Umbilical cord (tissue), 2 donors: ENCODE results near the gene TSPAN18. TPM values are rescaled to one million over a fixed set of nuclear protein-coding genes. Genes with fewer than 3 reads are reported as not detected.
A peak's percentile ranks its signal among the peaks of the same experiment; 100 is the strongest.

Experiments
- DNase-seq: peaks from one replicate; pipeline ENCODE4 v3.0.0-alpha.2; 2015; ENCODE audit warnings: low spot score
- total RNA-seq: library from RNA; depleted of rRNA; stranded (reverse); fragments of >200 nt; gene quantifications from one replicate; pipeline ENCODE4 v1.2.3, GENCODE V29; 2014; ENCODE audit warnings: low replicate concordance; ENCODE audit not compliant: insufficient read depth

Gene TSPAN18
- total RNA-seq, 1 donor from 2014 or later: 20.5 TPM

DNA sequence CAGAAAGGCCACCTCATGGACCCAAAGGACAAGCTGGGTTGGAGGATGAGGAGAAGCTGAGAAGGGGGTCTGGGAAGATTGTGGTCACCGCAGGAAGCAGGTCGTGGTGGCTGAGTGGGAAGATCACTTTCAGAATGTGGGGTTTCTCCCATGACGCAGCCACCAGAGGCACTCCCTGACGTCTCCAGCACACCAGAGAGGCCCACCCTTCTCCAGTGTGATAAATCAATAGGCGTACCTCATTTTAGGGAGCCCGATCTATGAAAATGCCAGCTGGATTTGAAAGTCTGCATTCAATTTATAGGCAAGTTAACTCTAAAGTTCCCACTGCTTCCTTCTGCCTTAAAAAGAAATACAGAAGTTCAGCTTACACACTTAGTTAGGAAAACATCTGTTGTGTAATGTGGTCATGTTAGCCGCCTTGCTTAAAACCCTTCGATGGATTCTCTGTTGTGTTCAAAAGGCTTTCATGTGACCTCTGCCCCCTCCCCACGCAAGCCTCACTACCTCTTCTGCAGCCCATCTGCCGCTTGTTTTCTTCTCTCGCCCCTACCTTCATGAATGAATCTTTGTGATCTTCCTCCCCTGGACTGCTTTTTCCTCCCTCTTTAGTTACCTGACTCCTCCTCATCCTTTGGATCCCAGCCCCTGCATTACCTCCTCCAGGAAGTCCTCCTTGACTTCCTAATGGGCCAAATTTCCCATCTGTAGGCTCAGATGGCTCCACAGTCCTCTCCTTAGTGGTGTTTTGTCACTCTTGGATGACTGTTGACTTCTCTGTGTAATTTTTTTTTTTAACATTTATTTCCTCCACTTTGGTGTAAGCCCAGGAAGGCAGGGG lies 10.7 kb downstream of the TSPAN18 start:
- DNase-seq: no peak

DNA sequence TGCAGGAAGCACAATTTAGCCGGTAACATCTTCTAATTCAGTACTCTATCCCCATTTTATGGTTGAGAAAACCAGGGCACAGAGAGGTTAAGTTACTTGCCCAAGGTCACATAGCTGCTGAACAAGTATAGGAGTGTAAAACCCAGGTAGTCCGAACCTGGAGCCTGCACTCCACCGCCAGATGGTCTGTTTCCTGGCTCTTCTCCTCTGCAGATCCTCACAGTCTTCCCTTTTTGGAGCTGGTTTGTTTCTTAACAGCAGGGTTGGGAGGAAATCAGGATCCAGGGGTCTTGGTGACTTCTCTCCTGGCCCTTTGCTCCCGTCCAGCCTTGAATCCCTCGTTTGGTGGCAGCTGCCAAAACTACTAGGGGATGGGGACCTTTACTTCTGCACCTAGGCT lies 12.0 kb downstream of the TSPAN18 start:
- DNase-seq: no peak

DNA sequence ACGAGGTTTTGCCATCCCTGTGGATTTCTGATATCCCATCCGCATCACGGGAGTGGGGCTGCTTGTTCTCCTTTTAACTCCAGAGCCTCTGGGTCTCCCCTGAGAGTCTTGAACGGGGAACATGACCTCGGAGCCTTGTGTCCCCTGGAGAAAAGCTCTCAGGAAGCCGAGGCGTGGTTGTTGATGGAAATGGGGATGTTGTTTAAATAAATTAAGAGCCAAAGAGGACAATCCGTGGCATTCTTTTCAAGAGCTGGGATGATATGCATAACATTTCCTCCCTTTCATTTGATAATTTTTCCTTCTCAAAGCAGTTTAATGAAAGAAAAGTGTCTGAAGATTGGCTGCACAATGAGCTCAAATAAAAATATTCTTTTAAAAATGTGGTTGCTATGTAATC lies 14.2 kb downstream of the TSPAN18 start:
- no peak for DNase-seq

DNA sequence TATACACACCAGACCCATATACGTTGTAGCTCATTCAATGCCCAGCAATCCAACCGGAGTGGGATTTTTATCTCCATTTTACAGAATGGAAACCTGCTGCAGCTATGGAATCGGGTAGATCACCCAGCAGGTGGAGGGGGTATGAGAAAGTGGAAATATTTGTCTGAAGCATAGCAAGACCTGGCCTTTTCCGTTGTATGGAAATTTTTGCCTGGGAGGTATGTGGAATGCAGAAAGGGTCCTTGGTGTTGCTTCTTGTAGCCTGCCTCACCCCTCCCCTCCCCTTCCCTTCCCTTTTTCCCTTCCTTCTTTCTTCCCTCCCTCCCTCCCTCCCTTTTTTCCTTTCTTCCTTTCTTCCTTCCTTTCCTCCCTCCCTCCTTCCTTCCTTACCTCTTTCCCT lies 15.2 kb downstream of the TSPAN18 start:
- DNase-seq: no peak

DNA sequence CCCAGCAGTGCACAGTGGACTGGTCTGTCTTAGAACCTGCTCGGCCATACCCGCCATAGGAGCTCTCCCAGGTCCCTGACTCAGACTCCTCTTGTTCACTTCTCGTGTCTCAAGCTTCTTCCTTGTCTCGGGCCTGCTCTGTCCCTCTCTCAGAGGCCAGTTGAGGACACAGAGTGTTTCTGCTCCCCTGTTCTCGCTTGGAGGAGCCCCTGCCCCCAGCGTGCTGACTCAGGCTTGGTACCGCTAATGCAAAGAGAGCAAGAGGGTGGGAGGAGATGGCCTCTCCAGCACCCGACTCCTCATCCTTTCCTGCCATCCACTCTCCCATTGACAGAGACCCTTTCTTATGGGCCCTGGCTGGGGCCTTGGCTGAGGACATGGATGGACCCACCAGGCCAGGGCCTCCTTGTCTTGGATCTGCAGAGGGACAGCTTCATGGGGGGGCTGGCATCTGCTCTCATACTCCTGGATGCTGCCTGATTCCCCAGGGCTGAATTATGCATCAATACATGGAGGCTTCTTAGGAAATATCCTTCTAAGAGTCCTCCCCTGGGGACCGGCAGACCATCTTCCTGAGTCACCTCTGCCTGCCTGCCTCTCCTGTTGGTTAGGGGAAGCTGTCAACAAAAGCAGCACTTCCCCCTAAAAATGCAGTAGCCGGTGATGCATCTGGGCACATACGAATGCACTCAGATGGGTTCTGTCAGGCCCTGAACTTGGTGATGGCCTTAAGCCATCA lies 15.9 kb downstream of the TSPAN18 start:
- no peak for DNase-seq

DNA sequence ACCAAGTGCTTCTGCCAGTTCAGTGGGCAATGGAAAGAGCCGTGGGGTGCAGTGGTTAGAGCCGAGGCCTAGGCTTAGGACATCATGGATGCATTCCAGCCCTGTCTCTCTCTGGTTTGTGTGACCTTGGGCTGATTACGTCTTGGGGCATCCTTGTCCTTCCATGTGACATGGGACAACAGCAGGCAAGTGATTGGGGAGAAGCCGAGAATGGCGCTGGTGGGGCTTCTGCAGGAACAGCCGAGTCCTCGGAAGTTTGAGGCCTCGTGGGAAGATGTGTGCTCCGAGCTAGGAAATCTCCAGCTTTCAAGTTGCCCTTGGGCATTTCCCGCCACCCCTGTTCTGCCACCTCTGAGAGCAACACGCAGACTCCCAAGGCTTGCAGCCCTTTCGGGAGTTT lies 16.6 kb downstream of the TSPAN18 start:
- no peak for DNase-seq

DNA sequence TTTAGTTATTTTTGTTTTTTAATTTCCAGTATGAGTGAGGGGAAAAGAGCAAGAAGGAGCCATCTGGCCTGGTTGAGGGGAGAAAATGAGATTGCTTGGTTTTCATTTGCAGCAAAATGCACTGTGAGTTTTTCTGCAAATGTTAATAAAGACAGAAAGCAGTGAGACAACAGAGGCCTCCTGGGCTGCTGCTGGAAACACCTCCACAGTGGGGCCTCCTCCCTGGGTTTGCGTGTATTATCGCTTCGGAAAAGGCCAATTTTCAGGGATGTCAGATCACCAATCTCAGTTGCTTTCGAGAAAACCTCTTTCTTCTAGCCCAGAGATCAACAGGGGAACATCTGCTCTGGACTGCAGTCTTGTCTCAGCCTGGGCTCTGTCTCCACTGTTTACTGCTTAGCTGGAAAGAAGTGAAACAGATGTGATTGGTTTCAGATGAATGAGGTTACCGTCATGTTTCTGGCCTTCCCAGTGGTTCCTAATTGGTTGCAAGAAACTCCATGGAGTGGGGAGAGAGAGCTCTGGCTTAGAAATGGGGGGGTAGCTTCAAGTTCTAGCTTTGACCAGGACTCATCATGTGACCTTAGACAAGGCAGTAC lies 17.3 kb downstream of the TSPAN18 start:
- DNase-seq: peak; percentile 83

DNA sequence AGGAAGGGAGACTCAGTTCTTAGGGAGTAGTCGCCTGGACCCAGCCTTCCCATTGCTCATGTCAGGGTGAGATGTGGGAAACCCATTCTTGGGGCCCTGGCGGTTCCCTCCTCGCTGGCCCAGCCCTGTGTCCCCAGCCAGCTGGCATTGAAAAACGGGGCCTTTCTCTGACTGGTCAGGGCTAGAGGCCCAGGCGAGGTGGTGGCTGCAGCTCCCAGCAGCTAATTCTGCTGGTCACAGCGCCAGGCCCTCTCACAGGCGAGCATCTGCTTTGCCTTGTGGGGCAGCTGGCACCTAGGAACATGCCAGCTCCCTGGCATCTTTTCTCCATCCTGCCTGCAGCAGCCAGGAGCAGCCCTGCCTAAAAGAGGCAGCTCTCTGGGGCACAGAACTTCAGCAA lies 20.1 kb downstream of the TSPAN18 start:
- DNase-seq: no peak

DNA sequence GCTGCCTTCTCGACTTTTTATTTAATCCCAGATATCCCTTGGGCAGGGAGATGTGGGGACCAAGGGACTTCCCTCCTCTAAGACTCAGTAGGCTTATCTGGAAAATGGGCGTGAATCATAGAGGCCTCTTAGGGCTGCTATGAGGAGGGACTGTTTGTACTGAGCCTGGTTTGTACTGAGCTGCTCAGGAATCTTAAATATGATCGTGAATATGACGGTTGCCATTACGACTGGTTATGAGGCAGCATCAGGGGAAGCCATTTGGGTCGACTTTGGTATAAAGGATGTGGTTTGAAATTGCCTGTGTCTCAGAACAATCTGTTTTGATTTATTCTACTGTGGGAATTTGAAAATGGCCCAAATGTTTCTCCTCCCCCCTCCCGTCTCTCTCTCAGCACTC lies 20.6 kb downstream of the TSPAN18 start:
- DNase-seq: peak; percentile 52

DNA sequence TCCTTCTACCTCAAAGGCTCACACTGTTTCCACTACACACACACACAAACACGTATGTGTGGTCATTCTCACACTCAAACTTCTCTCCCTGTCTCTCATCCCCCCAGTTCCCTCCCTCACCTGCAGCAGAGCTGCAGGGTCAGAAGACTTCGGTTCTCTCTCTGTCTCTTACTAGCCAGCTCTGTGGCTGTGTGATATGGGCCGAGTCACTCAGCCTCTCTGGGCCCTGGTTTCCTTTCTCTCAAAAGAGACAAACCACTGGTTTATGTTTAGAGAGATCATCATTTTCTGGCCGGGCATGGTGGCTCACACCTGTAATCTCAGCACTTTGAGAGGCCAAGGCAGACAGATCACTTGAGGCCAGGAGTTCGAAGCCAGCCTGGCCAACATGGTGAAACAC lies 21.1 kb downstream of the TSPAN18 start:
- DNase-seq: no peak

DNA sequence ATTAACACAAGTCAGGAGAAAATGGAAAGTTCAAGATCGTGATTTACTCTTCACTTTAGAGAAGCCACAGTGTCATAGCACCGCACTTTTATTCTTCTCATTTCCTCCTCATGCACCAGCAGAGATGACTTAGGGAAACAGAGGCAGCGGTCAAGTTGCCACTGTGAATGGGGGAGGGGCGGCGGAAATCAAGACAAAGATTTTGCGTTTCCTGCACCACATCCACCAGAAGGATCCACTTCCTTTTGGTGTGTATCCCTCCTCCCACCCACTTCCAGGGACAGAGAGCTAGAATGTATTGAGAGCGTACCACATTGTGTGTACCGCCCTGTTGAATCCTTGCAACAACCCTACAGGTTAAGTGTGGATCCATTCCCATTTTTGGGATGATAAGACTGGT lies 21.8 kb downstream of the TSPAN18 start:
- DNase-seq: no peak

DNA sequence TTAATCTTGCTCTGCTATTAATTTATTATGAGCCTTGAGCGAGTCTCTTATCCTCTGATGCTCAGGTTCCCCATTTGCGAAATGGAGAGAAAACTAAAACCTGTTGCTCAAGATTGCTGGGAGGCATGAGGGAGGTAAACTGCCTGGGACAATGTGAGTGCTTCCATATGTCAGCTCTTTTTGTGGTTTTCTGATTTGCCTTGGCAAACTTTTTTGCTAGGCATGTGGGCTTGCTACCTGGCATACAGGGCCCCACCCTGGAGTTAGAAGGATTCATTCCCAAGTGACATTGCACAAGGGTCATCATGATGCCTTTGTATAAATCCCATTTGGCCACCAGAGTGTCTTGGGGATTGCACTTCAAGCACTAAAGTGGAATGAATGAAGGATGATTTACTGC lies 22.4 kb downstream of the TSPAN18 start:
- DNase-seq: no peak

DNA sequence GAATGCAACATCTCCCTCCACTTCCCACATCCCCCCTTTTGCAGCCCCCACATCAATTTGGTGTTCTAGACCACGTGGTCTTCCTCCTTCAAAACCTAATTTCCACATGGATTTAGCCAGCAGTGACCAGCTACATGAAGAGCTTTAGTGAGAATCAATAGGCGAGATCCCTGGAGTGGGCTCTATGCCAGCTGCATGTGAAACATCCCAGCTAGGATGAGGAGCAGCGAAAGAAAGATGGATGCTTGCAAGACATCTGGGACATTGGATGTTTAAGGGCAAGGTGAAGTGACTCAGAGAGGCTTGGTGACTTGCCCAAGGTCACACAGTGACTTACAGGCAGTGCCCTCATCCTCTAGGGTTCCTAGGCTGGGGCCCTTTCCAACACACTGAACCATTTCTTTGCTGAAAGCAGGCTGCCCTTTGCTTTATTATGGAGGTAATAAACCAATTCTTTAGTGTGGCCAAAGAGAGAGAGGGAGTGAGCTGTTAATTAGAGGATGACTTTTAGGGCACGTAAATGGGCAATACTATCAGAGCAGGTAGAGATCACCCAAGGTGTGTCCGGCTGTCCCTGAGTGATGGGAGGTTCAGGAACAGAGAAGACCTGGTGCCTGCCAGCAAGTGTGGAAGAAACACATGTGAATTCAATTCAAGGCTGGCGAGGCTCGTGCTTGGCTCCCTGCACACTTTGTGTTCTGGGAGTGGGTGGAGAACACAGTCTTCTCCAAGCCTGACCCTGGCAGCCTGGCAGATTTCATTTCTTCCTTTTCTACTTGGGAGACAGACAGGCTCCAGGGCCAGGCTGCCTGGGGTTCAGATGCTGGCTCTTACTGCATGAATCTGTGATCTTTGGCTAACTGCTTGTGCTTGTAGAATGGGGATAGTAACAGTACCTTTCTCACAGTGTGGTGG lies 24.0 kb downstream of the TSPAN18 start:
- DNase-seq: no peak

DNA sequence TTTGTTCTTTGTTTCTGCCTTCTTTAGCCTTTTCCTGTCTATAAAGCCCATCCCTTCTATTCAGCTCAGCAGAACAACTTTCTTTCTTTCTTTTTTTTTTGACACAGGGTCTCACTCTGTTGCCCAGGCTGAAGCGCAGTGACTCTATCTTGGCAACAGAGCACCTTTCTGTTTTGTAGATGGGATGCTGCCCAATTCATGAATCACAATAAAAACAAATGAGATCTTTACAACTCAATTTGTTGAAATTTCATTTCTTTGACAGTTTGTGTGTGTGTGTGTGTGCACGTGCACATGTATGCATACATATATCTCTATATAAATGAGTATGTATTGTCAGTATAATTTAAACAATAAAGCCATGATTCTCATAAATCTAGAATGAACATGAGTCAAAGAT lies 25.5 kb downstream of the TSPAN18 start:
- DNase-seq: no peak

DNA sequence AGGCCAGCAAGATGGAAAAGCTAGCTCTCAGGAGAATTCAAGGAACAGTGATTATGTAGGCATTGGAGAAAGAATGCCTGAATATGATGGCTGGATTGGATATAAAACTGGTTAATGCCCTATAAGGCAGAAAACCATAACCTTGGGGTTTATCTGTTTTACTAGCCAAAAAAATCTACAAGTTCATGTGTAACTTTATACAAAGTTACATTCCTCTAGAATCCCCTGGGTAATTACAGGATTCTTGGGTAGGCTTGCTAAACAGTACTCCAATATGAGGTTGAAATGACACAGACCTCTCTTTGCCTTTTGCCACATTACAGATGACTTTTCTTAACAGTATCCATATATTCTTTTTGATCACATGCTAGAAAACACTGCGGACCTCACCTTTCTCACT lies 26.0 kb downstream of the TSPAN18 start:
- DNase-seq: peak; percentile 77

DNA sequence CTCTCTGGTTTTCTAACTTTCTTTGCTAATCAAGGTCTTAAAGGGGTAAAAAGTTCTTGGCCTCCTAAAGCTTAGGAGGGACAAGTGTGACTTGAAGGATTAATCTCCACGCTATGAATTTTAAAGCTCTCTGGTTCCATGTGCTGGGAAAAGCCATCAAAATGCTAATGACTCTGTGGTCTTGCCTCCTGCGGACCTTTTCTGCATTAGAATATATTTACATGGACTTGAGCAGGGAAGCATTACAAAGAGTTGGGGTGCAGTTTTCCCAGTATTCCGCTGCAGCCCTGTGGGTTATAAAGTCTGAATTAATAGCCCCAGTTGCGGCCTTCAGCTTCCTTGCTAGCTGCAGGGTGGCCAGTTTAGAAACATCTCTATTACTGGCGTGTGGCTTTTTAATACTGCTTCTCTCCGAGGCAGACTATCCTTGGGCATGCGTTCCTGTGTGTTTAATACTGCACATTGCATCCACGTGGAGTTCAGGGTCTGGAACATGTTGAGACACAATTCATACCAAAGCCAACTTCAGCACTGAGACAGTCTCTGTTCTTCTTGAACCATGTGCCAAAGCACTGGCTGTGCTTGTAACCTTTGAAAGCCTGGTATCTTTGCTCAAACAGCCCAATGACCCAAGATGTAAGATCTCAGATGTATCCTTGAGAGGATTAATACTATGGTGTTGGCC lies 27.3 kb downstream of the TSPAN18 start:
- DNase-seq: peak; percentile 85

DNA sequence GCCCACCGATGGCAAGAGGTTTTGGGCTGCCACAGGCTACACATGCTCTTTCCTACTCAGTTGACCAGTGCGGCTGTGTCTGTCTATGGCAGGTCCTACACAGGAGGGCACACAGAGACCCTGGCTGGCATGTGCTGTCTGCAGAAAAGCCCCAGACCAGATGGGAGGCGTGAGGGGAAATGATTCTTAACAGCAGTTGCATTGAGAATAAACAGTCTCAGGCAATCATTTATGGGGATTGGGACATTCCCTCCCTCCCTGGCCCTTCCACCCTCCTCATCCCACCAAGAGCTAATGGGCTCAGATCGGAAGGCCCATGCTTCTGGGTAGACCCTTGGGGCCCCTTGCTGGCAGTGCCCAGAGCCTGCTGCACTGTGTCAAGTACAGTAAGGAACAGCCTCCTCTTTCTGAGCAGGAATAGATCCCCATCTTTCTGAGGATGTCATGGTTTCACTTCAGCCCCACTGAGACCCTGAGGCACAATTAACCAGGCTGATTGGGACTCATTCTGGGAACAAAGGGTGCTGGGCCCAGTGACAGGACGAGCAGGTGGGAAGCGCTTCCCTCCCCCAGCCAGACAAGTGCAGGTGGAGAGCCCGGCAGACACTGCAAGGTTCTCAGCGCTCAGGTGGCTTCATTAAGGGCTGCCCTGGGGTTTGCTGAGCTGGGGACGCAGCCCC lies 28.3 kb downstream of the TSPAN18 start:
- peak; percentile 46 for DNase-seq

DNA sequence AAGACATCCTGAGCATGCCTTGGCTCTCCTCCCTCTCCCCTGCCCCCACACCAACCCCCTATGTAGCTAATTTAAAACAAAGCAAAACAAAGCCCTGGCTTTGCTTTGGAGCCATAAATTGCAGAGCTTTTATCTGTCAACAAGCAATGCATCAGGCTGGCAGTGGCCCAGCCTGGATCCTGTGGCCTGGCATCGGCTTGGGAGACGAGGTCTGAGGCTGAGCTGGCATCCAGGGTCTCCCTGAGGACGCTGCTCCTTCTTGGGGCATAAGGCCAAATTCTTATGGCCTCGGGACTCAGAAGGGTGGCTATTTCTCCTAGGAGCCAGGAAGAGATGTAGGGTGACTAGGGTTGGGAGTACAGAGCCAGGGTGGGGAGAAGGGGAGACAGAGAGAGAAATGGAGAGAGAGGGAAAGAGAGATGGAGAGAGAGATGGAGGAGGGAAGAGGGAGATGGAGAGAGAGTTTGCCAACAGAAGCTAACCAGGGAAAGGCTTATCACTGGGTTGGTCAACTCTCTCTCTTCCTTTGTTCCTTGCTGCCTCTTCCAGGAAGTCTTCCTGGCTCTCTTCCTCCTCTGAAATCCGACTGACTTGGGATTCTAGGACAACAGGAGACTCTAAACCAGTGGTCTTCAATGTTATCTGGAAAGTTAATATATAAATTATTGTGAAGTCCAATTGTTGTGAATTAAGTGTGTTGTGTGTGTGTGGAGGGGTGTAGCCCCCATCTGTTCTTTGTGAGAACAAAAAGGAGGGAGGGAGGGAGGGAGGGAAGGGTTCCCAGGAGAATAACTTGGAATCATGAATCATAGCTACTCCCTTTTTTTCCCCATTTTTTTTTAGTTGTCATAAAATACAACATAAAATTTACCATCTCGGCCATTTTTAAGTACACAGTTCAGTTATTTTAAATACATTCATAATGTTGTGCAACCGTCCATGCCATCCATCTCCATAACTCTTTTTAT lies 29.1 kb downstream of the TSPAN18 start:
- DNase-seq: peak; percentile 57

DNA sequence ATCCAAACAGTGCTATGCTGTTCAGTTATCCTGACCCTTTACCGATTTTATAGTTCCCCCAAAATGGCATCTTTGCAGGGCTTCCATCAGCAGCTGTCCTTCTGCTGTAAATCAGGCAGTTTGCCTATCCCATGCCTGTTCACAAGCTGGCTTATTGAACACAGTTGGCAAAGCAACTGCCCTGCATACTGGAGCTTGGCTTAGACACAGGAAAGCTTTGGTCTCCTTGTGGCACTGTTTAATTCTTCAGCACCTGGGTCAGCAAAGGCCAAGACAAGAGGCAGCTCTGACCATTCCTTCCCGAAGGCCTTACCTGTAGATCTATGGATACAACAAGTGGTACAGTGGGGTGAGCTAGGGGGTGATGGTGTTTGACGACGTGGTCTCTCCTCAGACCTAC lies 32.2 kb downstream of the TSPAN18 start:
- DNase-seq: no peak
